ENCODE data around the gene B4GALNT3.
A peak's percentile ranks its signal among the peaks of the same experiment; 100 is the strongest.

Gene B4GALNT3

DNA sequence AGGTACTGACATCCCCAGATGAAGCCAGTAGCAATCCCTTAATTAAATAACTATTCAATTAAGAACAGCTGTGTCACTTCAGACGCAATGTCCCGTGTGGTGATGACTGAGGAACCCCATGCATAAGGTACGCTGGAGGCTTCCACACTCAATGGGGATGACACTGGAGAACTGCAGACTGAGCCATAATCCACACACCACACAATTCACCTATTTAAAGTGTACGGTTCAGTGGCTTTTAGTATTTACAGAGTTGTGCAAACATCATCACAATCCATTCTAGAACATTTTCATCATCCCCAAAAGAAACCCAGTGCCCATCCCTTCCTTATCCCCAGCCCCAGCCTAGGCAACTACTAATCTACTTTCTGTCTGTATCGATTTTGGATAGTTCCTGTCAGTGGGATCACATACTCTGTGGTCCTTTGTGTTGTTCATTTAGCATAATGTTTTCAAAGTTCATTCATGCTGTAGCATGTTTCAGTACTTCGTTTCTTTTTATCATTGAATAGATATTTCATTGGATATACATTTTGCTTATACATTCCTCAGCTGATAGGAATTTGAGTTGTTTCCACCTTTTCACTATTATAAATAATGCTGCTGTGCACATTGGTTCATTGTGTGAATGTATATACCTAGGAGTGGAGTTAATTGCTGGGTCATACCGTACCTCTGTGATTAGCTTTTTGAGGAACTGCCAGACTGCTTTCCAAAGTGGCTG is 142.4 kb downstream of the B4GALNT3 start:
- DNase-seq = no peak

DNA sequence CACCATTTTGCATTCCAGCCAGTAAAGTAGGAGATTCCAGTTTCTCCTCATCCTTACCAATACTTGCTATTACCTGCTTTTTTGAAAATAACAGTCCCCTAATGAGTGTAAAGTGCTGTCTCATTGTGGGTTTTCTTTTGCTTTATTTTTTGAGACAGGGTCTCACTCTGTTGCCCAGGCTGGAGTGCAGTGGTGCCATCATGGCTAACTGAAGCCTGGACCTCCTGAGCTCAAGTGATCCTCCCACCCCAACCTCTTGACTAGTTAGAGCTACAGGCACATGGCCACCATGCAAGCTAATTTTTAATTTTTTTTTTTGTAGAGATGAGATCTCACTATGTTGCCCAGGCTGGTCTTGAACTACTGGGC is 142.9 kb downstream of the B4GALNT3 start:
- DNase-seq = no peak

DNA sequence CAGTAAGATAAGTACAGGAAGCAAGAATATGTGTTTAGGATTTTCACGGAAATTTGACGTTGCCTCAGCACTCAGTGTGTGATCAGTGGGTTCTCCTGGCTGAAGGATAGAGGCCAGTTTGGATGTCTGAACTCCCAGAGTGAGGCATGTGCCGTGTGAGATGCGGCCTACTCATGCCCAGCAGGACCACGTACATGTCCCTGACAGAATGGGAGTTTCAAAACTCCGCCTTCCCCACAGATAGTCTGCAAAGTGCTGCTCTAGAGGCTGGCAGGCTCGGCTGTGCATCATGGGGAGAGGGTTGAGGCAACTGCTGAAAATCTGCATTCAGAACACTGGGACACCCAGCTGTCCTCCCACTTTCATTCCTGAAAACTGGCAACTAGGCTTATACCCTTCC is 145.2 kb downstream of the B4GALNT3 start:
- no peak for DNase-seq

DNA sequence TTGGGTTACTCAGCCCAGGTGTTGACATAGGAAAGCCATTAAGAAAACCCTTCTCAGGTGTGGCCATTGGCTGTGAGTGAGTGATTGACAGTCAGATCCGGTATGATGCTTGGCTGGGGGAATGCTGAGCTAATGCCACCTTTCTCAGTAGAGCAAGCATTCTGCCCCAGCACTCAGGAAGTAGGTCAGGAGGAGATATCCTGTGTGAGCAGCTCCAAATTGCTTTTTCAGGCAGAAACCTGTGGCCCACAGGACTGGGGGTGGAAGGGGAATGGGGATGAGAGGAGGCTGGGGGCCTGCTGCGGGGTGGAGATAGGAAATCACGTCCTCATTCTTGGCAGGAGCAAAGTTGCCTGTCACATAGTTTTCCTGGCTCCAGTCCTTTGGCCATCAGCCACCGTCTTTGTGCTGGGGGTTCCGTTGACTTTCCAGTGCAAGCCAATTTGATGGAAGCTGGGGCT is 147.8 kb downstream of the B4GALNT3 start:
- peak in 1 of 5 donors; percentile 49 for DNase-seq

DNA sequence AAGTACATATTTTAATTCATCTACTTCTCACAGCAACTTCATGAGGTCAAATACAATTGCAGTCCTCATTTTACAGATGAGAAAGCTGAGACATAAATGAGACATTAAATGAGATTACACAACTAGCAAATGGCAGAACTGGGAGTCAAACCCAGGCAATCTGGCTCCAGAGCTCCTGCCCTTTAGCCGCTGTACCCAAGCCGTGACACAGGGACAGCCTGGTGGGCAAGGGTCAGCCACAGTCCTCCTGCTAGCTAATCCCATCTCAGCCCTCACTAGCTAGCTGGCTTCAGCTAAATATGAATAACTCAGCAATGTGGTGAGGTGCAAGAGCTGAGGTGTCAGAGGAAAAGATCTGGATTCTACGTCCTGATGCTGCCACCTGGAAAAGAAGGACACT is 148.7 kb downstream of the B4GALNT3 start:
- no peak for DNase-seq

DNA sequence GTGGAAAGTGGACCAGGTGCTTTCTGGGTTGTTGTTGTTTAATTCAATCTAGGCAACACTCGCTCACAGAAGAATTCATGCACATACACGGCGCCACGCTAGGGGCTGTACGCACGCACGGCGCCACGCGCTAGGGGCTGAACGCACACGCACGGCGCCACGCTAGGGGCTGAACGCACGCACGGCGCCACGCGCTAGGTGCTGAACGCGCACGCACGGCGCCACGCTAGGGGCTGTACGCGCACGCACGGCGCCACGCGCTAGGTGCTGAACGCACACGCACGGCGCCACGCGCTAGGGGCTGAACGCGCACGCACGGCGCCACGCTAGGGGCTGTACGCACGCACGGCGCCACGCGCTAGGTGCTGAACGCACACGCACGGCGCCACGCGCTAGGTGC is 149.2 kb downstream of the B4GALNT3 start:
- DNase-seq = no peak

DNA sequence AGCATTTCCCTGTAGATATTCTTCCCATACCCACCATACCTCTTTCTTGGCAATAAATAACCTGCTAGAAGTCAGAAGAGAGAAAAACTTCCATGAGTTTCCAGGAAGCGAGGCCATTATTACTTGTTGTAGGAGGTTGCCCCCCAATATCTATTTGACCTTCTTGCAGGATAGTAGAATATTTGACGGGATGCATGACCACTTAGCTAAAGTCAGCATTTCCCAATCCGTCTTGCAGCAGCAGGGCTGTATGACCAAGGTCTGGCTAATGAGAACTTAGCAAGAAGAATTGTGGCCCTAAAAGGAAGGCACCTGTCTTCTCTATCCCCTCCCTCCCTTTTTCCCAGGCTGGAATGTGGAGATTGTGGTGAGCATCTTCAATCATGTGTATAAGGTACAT is 152.0 kb downstream of the B4GALNT3 start:
- no peak for DNase-seq

DNA sequence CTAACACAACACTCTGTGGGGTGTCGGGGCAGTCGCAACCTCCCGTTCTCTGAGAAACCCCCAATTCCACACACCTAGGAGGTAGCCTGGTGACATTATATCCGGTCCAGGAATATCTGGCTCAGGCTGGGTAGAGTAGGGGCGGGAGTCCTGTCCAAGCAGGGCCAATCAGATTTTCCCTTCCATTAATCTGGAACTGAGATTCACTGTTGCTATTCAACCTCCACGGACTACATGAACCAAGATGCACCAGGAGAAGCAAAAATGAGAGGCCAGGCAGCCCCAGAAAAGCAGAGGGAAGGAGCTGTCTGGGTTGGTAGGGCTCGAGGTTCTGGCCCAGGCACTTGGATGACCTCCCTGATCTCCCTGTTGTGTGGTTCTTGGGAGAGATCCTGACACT is 152.6 kb downstream of the B4GALNT3 start:
- no peak for DNase-seq

DNA sequence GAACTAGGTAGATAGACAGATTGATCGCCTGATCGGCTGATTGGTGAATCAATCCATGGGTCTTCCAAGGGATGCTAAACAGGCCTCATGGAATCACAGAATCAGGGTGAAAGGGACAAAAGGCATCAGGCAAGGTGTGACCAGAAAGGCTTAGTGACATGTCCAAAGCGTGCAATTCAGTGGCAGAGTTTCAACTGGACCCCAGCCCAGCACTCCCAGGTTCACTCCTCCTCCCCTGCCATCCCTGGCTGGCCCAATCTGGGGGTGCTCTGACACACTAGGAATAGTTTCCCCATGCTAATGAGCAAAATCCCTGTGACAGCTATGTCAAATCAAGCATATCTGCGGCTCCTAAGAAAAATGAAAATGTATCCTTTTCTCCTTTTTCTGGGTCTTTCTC is 153.1 kb downstream of the B4GALNT3 start:
- DNase-seq = no peak
